Measurements from ENCODE around the gene PHLDB2. TPM values are rescaled to one million over a fixed set of nuclear protein-coding genes. Genes with fewer than 3 reads are reported as not detected.

The PHLDB2 gene
- total and polyA plus RNA-seq, 2 of the 4 experiments (the other 2 are of a cell fraction) = 10.6 to 28.7 TPM

- Histone ChIP-seq H2BK15ac (ENCODE audit: low read depth, low read length) (no peak overlapping the region), H2BK120ac (ENCODE audit: low read depth, low read length) (no peak overlapping the region), H3K9me3 (ENCODE audit: control insufficient read depth, insufficient read depth, low read length) (peaks cover 3% of the 10 kb centered on the region; the same call in 1 of the 2 replicates), H4K5ac (ENCODE audit: low read depth, low read length) (no peak overlapping the region), H3K4me3 (ENCODE audit: insufficient read depth, low read depth, low read length) (no peak overlapping the region), H4K20me1 (ENCODE audit: insufficient read depth, low read length) (no peaks in the 10 kb centered on the region), H2AK5ac (ENCODE audit: low read depth, low read length) (no peak overlapping the region), H3K27me3 (ENCODE audit: control insufficient read depth, insufficient read depth, low read length) (no peaks in the 10 kb centered on the region; the same call in 1 of the 2 replicates), H3K9ac (ENCODE audit: low read depth, low read length) (no peak overlapping the region), H2AK9ac (replicated peaks; ENCODE audit: low read depth, low read length, poor library complexity) (no peak overlapping the region), H3K79me1 (ENCODE audit: low read depth in 1 of 2, low read length in 2 of 2) (no peaks in the 10 kb centered on the region), H3K18ac (ENCODE audit: low read depth, low read length) (no peak overlapping the region), H3K14ac (replicated peaks; ENCODE audit: low read depth, low read length) (no peak overlapping the region), H3K4me1 (ENCODE audit: control insufficient read depth, insufficient read depth, low read length) (no peaks in the 10 kb centered on the region), H3K27ac (ENCODE audit: insufficient read depth, low read length) (no peak overlapping the region), H2AFZ (replicated peaks; ENCODE audit: low read length, poor library complexity) (no peak overlapping the region), H3K4ac (ENCODE audit: low read depth, low read length) (no peak overlapping the region), H2BK5ac (ENCODE audit: low read depth, low read length, poor library complexity, severe bottlenecking) (no peak overlapping the region), H4K8ac (ENCODE audit: low read depth in 2 of 2, low read length in 2 of 2) (no peak overlapping the region), H2BK20ac (ENCODE audit: low read depth, low read length) (no peak overlapping the region), H3K4me2 (ENCODE audit: low read depth, low read length) (no peak overlapping the region), H3K56ac (ENCODE audit: extremely low read depth, insufficient read depth, low read length) (no peak overlapping the region), H3K9me1 (ENCODE audit: insufficient read depth, low read length) (no peaks in the 10 kb centered on the region), H4K91ac (ENCODE audit: insufficient read depth, low read depth, low read length) (no peak overlapping the region), H3K36me3 (ENCODE audit: control insufficient read depth, insufficient read depth, low read length) (no peaks in the 10 kb centered on the region), H3K23ac (ENCODE audit: low read depth, low read length) (no peak overlapping the region)
- BruUV-seq (replicated peaks) = no TSS peak
- CTCF ChIA-PET = no interaction called here
- ATAC-seq (ENCODE audit: low read depth) (no peak), DNase-seq (no peak)
- POLR2A ChIA-PET (ENCODE audit: unreplicated experiment) = no interaction called here
- dilution Hi-C loops (cut with HindIII; ENCODE audit: low sequenced_read_pairs, unreplicated experiment) = no loop called here
- TF ChIP-seq USF2 (IDR thresholded peaks at IDR 0.05; ENCODE audit: low read depth, low read length) (no peak), SMC3 (IDR thresholded peaks at IDR 0.05; ENCODE audit: low read depth, low read length) (no peak), RFX5 (IDR thresholded peaks at IDR 0.05; ENCODE audit: low read depth, low read length) (no peak), RAD21 (IDR thresholded peaks at IDR 0.05; ENCODE audit: low read length) (no peak), MAZ (IDR thresholded peaks at IDR 0.05; ENCODE audit: borderline replicate concordance, low read depth, low read length) (no peak), POLR2A (IDR thresholded peaks at IDR 0.05; ENCODE audit: low read depth, low read length) (no peak), CTCF (conservative IDR thresholded peaks at IDR 0.05; ENCODE audit: low read depth, low read length) (no peak), MXI1 (IDR thresholded peaks at IDR 0.05; ENCODE audit: borderline replicate concordance, low read depth, low read length) (no peak), CHD1 (IDR thresholded peaks at IDR 0.05; ENCODE audit: low read depth, low read length) (no peak), CEBPB (IDR thresholded peaks at IDR 0.05; ENCODE audit: low read depth, low read length) (no peak), FOS (IDR thresholded peaks at IDR 0.05; ENCODE audit: low read depth, low read length) (no peak), NFE2L2 (IDR thresholded peaks at IDR 0.05; ENCODE audit: low read depth, low read length) (no peak), BHLHE40 (IDR thresholded peaks at IDR 0.05; ENCODE audit: low read depth, low read length) (no peak), MAFK (IDR thresholded peaks at IDR 0.05; ENCODE audit: low read depth, low read length) (no peak), RCOR1 (IDR thresholded peaks at IDR 0.05; ENCODE audit: insufficient replicate concordance, low read length) (no peak)
- TF ChIP-seq, protein P1, sequence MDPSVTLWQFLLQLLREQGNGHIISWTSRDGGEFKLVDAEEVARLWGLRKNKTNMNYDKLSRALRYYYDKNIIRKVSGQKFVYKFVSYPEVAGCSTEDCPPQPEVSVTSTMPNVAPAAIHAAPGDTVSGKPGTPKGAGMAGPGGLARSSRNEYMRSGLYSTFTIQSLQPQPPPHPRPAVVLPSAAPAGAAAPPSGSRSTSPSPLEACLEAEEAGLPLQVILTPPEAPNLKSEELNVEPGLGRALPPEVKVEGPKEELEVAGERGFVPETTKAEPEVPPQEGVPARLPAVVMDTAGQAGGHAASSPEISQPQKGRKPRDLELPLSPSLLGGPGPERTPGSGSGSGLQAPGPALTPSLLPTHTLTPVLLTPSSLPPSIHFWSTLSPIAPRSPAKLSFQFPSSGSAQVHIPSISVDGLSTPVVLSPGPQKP (IDR thresholded peaks at IDR 0.05; ENCODE audit: borderline replicate concordance, low read depth, low read length) = no peak
- no CpG with 5 or more reads among the region's 4 CpGs for WGBS, 2 experiments (ENCODE audit: extremely low coverage in 2 of 2, insufficient read length in 1 of 2)
- intact Hi-C loops (cut with micrococcal nuclease) = no loop called here
- in situ Hi-C loops (cut with MboI; ENCODE audit: low sequenced_read_pairs) = no loop called here
Measured at GRCh38 chr3:111823341-111823855, 35.7 kb upstream of the PHLDB2 start.

All from IMR-90 (cell line).